Osteoblast (primary cell): Measurements from ENCODE around the gene KLHL5. TPM values are rescaled to one million over a fixed set of nuclear protein-coding genes. Genes with fewer than 3 reads are reported as not detected.
"Not testable (repeated sequence)": the region's sequence is repeated elsewhere in the genome, so short reads cannot be mapped to it uniquely, and the experiment has no call there.

Experiments used
- DNase-seq: peaks from one replicate; pipeline ENCODE4 v3.0.0; 2011; ENCODE audit warnings: low spot score, mixed read lengths; ENCODE audit not compliant: insufficient read length; ENCODE audit errors: missing footprints
- H2AFZ ChIP-seq: 2 replicates; pipeline ENCODE4 v1.6.0; 2011; ENCODE audit warnings: mild to moderate bottlenecking, low read length
- H3K27ac ChIP-seq: 2 replicates; pipeline ENCODE4 v1.5.1; 2011; ENCODE audit warnings: mild to moderate bottlenecking, low read depth, low read length, moderate library complexity
- H3K27me3 ChIP-seq: 2 replicates; pipeline ENCODE4 v1.6.0; 2012; ENCODE audit warnings: mild to moderate bottlenecking, control low read depth, inconsistent platforms, low read length, moderate library complexity; ENCODE audit not compliant: insufficient read depth
- H3K36me3 ChIP-seq: 2 replicates; pipeline ENCODE4 v1.5.1; 2011; ENCODE audit warnings: mild to moderate bottlenecking, low read length, control low read depth, moderate library complexity; ENCODE audit not compliant: insufficient read depth
- H3K4me1 ChIP-seq: 2 replicates; pipeline ENCODE4 v1.5.1; 2011; ENCODE audit warnings: mild to moderate bottlenecking, low read length, control low read depth, moderate library complexity; ENCODE audit not compliant: insufficient read depth
- H3K4me2 ChIP-seq: 2 replicates; pipeline ENCODE4 v1.6.0; 2011; ENCODE audit warnings: mild to moderate bottlenecking, low read length; ENCODE audit not compliant: insufficient read depth
- H3K4me3 ChIP-seq: fragments of 200-600 bp; sonication (generic); 3 replicates; pipeline ENCODE4 v1.5.1; 2012; ENCODE audit warnings: mild to moderate bottlenecking, low read length, inconsistent platforms; ENCODE audit not compliant: insufficient read depth
- H3K79me2 ChIP-seq: 2 replicates; pipeline ENCODE4 v1.6.0; 2012; ENCODE audit warnings: mild to moderate bottlenecking, low read length, control low read depth, inconsistent platforms; ENCODE audit not compliant: insufficient read depth
- H3K9me3 ChIP-seq: 2 replicates; pipeline ENCODE4 v1.5.1; 2011; ENCODE audit warnings: low read depth, low read length, control low read depth
- H4K20me1 ChIP-seq: 2 replicates; pipeline ENCODE4 v1.6.0; 2012; ENCODE audit warnings: mild to moderate bottlenecking, low read length, control low read depth; ENCODE audit not compliant: insufficient read depth
- CTCF ChIP-seq: IDR thresholded peaks from 2 replicates; pipeline ENCODE4 v1.5.1; 2011; ENCODE audit warnings: mild to moderate bottlenecking, low read depth, low read length, moderate library complexity; ENCODE audit errors: extremely low read depth
- total RNA-seq: library from RNA; depleted of rRNA; stranded (reverse); fragments of >200 nt; gene quantifications from 2 replicates; pipeline ENCODE4 v1.2.3, GENCODE V29; 2012

Gene KLHL5
- total RNA-seq, 1 donor: 95.5 TPM

- no peak overlapping the region for H2AFZ ChIP-seq
- peaks cover 14% of the 10 kb centered on the region for H3K4me1 ChIP-seq
- H3K4me2 ChIP-seq: peak overlapping the region; percentile 7
- peak overlapping the region; percentile 73 for H3K27ac ChIP-seq
- no peaks in the 10 kb centered on the region for H3K36me3 ChIP-seq
- H3K9me3 ChIP-seq: no peaks in the 10 kb centered on the region
- no peaks in the 10 kb centered on the region for H4K20me1 ChIP-seq
- no peak for DNase-seq
- no peak overlapping the region for H3K4me3 ChIP-seq
- no peaks in the 10 kb centered on the region for H3K79me2 ChIP-seq
- no peaks in the 10 kb centered on the region for H3K27me3 ChIP-seq
- TF ChIP-seq CTCF: no peak
These were observed 35.9 kb upstream of the KLHL5 start for GRCh38 chr4:39026096-39026495.

DNA sequence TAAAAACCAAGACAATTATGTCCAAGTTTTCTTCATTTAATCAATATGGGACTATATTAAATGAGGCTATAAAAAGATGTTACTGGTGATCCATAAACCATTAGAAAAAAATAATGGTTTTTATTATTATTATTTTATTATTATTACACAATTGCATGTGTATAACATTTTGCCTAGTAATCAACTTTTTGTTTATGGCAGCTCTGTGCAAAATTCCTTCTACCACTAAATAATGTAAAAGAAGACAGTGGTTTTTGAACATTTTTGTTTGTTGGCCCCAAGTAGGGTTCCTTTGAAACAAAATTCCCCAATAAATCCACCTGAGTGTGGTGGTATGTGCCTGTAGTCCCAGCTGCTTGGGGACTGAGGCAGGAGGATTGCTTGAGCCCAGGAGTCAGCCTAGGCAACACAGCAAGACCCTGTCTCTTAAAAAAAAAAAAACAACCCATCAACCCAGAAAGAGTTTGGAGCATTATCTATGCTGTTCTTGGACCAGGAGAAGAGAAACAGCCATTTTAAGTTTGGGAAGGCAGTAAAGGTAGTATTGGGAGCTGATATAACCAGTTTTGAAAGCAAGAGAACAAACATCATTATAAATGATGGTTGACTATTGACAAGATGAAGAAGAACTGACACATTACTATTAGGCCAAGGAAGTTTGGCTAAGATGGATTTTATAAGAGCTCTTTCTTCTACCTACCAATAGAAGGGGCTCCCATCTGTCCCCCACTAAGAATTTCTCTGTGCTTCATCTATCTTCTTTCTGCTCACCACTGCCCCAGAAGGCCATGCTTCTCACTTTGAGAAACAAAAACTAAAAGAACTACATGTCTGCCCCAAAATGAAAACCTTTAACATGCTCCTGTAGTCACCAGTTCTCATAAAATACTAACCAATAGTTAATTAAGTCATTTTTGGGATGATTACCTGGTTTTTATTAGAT is 32.0 kb upstream of the KLHL5 start:
- Histone ChIP-seq H3K27me3 (no peaks in the 10 kb centered on the region), H4K20me1 (no peaks in the 10 kb centered on the region), H3K36me3 (no peaks in the 10 kb centered on the region), H3K4me2 (peak overlapping the region; percentile 40), H3K4me3 (no peak overlapping the region), H3K27ac (peak overlapping the region; percentile 56), H3K9me3 (no peaks in the 10 kb centered on the region), H3K4me1 (peaks cover 22% of the 10 kb centered on the region), H2AFZ (peak overlapping the region; percentile 51), H3K79me2 (no peaks in the 10 kb centered on the region)
- DNase-seq: no peak
- TF ChIP-seq CTCF: no peak

- TF ChIP-seq CTCF: no peak
- no peak for DNase-seq
- H4K20me1 ChIP-seq: no peaks in the 10 kb centered on the region
- H3K27ac ChIP-seq: peak overlapping the region; percentile 56
- H3K4me2 ChIP-seq: peak overlapping the region; percentile 40
- peaks cover 21% of the 10 kb centered on the region for H3K4me1 ChIP-seq
- no peak overlapping the region for H3K4me3 ChIP-seq
- no peaks in the 10 kb centered on the region for H3K36me3 ChIP-seq
- H3K27me3 ChIP-seq: no peaks in the 10 kb centered on the region
- no peaks in the 10 kb centered on the region for H3K79me2 ChIP-seq
- peak overlapping the region; percentile 51 for H2AFZ ChIP-seq
- no peaks in the 10 kb centered on the region for H3K9me3 ChIP-seq
These were observed 31.3 kb upstream of the KLHL5 start for GRCh38 chr4:39030725-39031124.

- not testable (repeated sequence) for H2AFZ ChIP-seq, H3K27me3 ChIP-seq, H3K79me2 ChIP-seq, H3K9me3 ChIP-seq, H3K4me3 ChIP-seq, H4K20me1 ChIP-seq, H3K36me3 ChIP-seq, DNase-seq, H3K4me2 ChIP-seq
- peaks cover 29% of the 10 kb centered on the region for H3K4me1 ChIP-seq
- peak overlapping the region; percentile 14 for H3K27ac ChIP-seq
These were observed 30.4 kb upstream of the KLHL5 start for GRCh38 chr4:39031590-39032020.
